GM21423 (cell line): ENCODE results near the gene ATF7.
A peak's percentile ranks its signal among the peaks of the same experiment; 100 is the strongest.
"Not testable (repeated sequence)": the region's sequence is repeated elsewhere in the genome, so short reads cannot be mapped to it uniquely, and the experiment has no call there.

Experiments
- ATAC-seq: cut with Tn5 transposase; IDR thresholded peaks from one replicate; pipeline ENCODE4 v1.9.1; 2021; ENCODE audit warnings: mild to moderate bottlenecking, moderate library complexity; ENCODE audit not compliant: unreplicated experiment

Gene ATF7

DNA sequence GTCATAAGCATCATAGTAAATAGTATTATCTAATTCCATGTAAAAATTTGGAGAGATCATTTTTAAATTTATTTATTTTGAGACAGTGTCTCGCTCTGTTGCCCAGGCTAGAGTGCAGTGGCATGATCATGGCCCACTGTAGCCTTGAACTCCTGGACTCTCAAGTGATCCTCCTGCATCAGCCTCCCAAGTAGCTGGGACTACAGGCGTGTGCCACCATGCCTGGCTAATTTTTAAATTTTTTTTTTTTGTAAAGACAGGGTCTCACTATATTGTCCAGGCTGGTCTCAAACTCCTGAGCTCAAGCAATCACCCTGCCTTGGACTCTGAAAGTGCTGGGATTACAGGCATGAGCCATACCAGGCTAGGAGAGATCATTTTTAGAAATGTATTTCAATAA lies 27.2 kb downstream of the ATF7 start:
- ATAC-seq: not testable (repeated sequence)

DNA sequence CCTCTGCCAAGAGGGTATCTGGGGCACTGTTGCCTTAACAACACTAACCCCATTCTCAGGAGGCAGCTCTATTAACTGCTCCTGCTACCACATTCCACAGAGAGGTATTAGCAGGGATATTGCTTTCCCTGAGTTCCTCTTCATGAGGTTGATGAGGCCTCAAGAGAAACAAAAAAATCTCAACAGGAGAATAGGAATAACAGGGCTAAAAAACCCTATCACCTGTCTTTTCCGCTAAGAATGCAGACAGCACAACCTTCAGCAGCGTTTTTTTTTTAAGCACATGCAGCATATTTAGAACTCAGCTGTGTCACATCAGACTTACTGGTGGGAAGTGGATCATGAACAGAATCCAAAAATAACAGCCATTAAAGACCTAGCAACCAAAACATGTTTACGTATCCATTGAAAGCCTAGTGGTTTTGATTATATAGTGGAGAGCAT lies 29.2 kb downstream of the ATF7 start:
- ATAC-seq: no peak

DNA sequence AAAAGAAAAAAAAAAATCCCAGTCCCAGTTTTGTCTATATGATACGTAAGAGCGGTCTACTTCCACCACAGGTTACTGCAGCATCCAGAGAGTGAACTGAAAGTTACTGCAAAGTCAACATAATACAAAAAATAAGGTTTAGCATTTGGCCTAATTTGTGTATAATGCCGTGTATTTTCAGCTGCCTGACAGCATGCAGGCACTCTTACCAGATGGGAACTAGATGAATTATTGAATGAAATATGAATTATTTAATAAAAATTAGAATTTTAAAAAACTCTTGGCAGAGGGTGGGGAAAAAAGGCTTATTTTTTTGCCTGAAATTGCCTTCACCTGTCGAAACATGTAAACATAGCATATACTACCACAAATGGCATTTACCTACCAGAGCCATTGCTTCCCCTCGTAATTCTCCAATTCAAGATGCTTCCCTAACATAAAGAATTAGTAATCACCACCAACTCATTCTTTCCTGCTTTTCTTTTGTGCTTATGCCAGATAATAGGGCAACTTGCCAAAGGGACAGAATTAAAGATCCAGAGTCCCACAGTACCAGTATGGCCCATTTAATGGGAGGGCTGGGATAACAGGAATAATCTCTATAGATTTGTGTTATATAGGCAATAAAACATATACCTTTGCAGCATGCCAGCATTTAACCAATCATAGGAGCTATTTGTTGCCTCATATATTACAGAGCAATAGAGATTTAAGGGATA lies 31.1 kb downstream of the ATF7 start:
- ATAC-seq: no peak

DNA sequence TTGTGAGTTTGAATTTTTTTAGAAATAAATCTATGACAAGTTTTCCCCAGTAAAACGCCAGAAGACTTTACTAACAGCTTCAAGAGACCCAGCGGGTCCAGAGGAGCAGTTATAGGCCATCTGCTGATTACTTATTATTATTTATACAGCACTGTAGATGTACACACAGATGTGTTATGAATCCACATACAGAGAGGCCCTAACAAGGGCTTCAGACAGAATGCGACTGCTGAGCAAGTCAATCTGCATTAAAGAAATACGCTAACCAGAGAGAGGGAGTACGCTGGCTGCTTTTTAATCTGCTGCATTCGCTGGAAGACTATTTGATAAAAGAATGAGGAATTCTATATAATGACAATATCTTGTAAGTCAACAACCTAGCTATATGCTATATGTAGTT lies 32.5 kb downstream of the ATF7 start:
- ATAC-seq: no peak

DNA sequence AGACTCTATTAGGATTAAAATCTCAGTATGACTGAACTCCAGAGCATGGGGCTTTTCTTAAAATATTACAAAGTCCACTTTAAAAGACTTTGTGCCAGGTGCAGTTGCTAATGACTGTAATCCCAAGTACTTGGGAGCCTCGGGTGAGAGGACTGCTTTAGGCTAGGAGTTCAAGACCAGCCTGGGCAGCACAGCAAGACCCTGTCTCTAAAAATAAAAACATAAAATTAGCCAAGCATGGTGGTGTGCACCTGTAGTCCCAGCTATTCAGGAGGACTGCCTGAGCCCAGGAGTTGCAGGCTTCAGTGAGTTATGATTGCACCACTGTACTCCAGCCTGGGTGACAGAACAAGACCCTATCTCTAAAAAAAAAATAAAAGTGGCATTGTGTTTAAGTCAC lies 33.2 kb downstream of the ATF7 start:
- no peak for ATAC-seq

DNA sequence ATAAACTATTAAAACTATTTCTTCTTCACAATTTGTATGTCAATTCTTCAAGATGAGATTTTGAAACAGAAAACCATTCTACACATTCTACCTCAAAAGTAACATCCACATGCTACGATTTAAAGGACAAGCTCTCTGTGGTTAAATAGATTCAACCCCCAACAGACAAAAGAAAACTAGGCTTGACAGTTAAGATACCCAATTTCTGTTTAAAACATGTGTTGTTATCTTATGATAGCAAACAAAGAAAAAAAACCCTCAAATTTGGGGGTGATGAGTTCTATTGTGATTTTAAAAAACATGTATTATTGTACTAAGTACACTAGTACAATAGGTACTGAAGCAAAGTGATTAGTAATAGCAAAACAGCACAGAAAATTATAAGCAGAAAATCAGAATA lies 33.8 kb downstream of the ATF7 start:
- no peak for ATAC-seq

DNA sequence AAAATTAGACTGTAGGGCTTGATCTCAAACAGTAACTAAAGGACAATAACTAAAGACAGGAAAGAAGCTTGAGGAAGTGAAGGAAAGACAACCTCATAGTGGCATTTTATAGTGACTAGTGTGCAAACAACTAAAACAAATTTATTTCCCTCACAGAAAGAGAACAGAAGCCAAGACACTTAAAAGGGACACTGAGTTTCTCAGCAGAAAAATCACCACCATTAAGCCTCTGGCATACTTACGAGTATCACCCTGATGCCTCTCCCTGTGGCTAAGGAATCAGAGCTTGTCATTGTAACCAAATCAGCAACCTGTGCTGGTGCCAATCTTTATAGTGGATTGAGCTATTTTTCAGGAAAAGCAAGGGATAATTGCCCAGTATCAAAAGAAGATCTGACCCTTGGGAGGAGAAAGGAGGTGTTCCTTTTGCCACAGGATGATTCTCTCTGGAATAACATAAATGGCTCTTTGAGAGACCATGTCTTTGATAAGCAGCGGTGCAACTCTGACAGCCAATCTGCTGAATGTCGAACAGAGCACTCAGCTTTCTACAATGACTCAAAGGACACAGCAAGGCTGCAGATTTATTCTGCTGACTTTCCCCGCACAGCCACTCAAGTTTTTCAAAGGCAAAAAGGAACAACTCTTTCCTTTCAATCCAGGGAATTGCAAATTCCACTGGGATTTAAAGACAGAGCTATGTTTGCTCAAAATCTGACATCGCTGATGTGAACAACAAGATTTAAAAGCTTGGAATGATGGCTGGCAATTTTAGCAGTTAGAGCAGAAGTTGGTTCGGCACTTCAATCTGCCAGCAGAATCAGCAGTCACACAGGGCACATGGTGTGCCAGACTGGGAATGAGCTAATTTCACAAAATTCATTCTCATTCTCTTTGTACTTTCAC lies 34.6 kb downstream of the ATF7 start:
- ATAC-seq: no peak

DNA sequence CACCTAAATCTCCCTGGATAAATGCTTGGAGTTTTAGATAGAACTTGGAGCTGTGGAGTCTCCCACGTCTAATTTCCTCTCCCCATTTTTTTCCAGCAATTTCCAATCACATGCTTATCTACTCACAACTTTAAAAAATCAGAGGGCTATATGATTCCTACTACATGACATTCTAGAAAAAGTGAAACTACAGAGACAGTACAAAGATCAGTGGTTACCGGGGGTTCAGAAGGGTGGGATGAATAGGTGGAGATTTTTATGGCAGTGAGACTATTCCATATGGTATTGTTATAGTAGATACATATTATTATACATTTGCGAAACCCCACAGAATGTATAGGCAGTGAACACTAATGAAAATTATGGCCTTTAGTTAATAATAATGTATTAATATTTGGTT lies 35.5 kb downstream of the ATF7 start:
- no peak for ATAC-seq

DNA sequence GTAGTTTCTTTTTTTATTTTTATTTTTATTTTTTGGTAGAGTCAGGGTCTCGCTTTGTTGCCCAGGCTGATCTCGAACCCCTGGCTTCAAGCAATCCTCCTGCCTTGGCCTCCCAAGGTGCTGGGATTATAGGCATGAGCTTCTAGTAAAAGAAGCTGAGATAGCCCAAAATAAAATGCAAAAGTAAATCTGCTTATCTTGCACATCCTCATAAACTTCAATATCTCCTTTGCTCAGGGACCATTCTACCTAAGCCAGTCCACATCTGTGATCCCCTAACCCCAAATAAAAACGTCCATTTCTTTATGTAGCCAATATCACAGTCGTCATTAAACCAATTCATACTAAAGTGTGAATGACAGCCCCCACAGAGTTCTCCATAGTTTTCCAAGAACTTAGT lies 36.3 kb downstream of the ATF7 start:
- no peak for ATAC-seq

DNA sequence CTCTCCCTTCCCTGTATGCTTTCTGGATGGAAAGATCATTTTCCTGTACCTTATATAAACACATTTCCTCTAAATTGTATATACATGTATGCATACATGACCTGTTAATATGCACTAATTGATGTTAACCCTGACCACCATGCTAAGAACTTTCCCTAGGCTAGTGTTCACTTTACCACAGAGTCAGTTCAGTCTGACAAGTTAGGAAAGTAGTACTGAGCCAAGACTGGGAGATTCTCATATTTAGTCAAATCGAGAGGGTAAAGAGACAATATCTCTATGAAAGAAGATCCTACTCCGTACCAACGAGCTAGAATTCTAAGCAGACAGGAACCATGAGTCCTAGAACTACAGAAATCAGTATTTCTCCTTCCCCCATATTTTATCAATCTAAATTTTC lies 36.8 kb downstream of the ATF7 start:
- no peak for ATAC-seq

DNA sequence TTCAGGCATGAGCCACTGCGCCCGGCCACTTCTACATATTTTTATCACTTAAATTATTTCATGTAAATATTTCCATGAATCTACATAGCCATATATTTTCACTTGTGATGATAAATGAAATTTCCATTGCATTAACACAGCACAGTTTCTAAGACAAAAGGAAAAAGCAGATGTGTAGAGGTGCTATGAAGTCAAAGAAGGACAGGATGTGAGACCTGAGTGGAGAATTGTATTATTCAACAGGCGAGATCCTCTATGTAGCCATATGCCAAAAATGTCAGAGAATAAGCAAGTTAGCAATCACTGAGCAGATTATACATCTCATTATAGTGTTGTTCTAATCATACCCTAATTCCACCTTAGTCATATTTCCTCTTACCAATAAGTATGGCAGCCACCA lies 38.1 kb downstream of the ATF7 start:
- no peak for ATAC-seq

DNA sequence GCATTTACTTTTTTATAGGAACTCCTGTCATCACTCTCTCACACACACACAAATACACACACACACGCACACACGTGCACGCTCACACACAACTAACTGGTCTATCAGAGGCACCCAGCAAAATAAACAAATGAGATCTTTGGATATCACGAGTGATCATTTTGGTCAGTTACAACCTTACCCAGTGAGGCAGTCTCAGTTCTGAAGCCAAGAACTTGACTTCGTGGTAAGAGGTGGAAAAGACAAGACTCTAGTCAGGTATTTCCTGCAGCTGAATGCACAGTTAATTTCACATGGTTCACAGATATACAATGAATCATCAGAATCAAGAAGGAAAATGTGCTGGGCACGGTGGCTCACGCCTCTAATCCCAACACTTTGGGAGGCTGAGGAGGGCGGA lies 39.4 kb downstream of the ATF7 start:
- ATAC-seq: no peak

DNA sequence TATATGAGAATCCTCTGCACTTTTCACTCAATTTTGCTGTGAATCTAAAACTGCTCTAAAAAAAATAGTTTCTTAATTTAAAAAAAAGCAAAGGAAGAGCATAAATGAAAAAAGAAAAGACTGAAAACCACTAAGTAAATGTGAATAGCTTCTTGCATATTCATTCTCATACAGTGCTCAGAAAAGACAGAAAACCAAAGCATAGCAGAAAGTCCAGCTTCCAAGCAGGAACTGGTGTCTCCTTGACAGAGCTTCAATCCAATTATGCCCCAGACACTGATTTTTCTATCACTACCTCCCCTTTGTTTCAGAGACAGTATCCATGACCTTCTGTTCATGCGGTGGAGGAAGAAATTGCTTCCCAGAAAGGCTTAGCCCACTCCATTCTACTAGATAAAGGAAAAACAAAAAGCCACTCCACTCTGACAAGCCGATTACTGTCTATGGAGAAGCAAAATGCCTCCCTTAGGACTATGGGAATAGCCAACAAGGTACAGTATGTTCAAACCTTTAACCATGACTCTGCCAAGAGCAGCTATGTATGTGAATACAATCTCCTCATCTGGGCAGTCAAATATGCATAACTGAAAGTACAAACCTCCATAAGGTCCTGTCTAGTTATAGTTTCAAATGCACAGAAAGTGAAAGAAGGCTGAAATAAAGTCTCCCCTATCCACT lies 40.6 kb downstream of the ATF7 start:
- peak; percentile 62 for ATAC-seq

DNA sequence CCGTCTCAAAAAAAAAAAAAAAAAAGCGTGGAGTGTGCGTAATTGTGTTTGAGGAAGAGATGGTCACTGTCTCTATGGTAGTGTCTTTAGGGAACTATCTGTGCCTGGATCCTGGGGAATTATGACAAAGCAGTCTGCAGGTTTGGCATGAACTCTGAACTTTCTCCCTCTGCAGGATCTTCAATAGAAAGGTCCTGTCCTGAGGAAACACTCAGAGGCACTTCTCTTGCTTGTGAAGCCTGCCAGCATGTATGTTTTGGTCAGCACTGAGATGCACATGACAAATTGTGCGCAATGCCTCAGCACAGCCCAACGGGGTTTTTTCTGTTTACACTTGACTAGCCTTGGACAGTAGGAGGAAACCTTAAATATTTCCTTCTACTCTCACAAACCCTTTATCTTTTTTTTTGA lies 46.6 kb downstream of the ATF7 start:
- ATAC-seq: peak; percentile 59

DNA sequence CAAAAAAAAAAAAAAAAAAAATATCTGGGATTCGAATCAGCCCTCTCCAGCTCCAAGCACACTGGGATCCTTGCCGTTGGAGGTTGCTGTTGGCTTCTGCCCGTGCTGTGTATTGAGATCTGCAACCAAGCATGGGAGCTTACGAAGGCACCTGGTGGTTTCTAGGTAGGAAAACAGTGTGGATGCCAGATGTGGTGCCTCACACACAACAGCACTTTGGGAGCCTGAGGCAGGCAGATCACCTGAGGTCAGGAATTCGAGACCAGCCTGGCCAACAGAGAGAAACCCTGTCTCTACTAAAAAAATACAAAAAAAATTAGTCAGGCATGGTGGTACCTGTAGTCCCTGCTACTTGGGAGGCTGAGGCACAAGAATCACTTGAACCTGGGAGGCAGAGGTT lies 47.4 kb downstream of the ATF7 start:
- no peak for ATAC-seq

DNA sequence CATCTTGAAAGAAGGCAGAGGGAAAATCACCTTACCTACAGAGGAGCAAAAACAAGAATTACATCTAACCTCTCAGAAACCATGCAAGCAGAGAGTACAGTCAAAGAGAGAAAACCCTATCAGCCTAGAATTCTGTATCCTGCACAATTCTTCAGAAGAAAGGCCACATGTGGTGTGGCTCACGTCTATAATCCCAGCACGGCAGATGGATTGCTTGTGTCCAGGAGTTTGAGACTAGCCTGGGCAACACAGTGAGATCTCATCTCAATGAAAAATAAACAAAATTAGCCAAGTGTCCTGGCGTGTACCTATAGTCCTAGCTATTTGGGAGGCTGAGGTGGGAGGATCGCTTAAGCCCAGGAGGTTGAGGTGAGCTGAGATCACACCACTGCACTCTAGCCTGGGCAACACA lies 48.2 kb downstream of the ATF7 start:
- ATAC-seq: no peak

DNA sequence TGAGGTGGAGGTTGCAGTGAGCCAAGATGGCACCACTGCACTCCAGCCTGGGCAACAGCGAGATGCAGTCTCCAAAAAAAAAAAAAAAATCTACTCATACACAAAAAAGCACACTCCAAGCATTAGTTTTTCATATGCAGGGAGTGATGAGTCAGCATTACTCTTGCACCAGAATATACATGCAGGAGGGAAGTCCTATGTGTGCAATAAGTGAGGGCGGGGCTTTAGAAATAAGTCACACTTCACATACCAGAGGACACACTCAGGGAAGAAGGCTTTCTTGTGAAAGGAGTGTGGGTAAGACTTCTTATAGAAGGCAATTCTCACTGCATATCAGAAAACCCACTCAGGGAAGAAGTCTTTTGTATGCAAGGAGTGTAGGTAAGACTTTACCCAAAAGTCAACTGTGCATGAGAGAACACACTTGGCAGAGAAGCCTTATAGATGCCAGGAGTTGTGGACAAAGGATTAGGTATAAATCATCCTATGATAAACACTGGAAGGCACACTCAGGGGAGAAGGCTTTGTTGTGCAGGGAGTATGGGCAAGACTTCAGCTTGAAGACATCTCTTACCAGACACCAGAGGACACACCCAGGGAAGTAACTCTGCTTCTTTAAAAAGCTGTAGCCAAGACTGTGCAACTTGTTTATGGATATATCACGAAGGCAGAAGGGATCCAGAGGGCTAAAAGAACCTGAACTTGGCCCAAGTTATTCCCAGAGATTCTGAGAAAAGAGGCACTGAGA lies 50.5 kb downstream of the ATF7 start:
- ATAC-seq: no peak

DNA sequence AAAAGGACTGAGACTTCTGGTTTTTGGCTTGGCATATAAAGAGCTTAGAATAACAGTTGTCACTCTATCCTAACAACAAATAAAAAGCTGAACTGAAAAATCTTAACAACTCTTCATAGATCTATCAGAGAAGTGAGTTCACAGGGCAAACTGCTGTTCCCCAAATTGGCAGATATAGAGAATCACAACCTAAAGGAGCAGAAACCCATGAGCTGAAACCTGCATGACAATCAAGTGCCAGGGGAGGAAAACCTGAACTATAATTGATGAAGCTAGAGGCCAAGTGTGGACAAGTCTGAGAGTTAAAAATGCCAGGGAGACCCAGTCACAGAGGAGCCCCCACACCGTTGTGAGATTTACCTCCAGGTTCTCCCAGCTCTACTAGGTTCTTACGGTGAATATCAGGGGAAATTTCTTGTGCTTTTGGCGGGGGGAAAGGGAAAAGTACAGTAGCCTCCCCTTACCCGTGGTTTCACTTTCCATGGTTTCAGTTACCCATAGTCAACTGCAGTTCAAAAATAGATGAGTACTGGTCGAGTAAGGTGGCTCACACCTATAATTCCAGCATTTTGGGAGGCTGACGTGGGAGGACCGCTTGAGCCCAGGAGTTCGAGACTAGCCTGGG lies 53.9 kb downstream of the ATF7 start:
- no peak for ATAC-seq

DNA sequence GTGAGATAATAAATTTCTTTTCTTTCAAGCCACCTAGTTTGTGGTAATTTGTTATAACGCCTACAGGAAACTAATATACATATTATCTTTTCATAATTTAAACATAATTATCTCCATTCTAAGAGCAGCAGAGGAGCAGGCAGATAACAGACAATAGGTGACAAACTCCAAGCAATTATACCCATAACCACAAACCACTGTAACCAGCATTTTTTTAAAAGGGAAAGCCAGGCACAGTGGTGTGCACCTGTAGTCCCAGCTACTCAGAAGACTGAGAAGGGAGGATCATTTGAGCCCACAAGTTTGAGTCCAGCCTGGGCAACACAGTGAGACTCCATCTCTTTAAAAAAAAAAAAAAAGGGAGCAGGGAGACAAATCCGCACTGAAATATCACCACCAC lies 54.9 kb downstream of the ATF7 start:
- ATAC-seq: no peak

DNA sequence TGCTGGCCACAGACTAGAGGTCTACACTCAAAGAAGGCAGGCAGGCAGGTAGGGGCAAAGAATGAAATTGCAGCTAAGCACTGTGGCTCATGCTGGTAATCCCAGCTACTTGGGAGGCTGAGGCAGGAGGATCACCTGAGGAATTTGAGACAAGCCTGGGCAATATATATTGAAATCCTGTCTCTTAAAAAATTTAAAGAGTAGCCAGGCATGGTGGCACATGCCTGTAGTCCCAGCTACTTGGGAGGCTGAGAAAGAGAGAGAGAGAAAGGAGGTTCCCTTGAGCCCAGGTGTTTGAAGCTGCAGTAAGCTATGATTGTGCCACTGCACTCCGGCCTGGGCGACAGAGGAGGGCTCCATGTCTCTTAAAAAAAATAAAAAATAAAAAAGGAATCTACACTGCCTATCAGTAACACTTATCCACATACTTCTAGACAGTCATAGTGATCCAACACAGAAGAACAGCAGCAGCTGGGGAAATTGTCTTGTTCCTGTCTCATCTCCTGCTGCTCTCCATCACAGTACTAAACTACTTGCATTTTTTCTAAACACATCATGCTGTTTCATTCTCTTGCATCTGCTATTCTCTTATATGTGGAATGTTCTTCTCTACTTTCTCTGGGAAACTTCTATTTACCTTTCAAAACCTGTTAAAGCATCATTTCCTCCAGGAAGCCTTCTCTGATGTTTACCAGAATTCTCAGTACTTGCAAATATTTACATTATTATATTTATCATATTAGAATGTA lies 57.2 kb downstream of the ATF7 start:
- no peak for ATAC-seq
